SU-DHL-6 (cell line): ENCODE measurements around the gene RABGAP1.

Experiments
- H2AFZ ChIP-seq: fragments of 200-600 bp; sonication (generic); 2 replicates; pipeline ENCODE4 v1.6.1; 2014; ENCODE audit warnings: low read depth, mild to moderate bottlenecking, moderate library complexity, mixed read lengths, antibody characterized with exemption, low read length; ENCODE audit not compliant: severe bottlenecking
- H3F3A ChIP-seq: fragments of 200-600 bp; shearing (Covaris generic); 2 replicates; pipeline ENCODE4 v1.6.0; 2016; ENCODE audit warnings: antibody characterized with exemption, mild to moderate bottlenecking; ENCODE audit not compliant: insufficient read depth
- H3K27ac ChIP-seq: fragments of 200-600 bp; sonication (generic); 2 replicates; pipeline ENCODE4 v1.5.1; 2016; ENCODE audit warnings: low read depth, mild to moderate bottlenecking, low read length, moderate library complexity, mixed read lengths
- H3K27me3 ChIP-seq: fragments of 200-600 bp; sonication (generic), shearing (Covaris generic); 2 replicates; pipeline ENCODE4 v1.6.0; 2014; ENCODE audit warnings: mild to moderate bottlenecking, low read length
- H3K36me3 ChIP-seq: fragments of 200-600 bp; sonication (generic); 2 replicates; pipeline ENCODE4 v1.6.1; 2014; ENCODE audit warnings: mild to moderate bottlenecking, low read length, mixed read lengths
- H3K4me2 ChIP-seq: fragments of 300-600, 200-600 bp; shearing (Covaris generic), sonication (generic); 2 replicates; pipeline ENCODE4 v1.6.0; 2014; ENCODE audit warnings: low read length, low read depth, mild to moderate bottlenecking; ENCODE audit not compliant: poor library complexity, severe bottlenecking
- H3K4me3 ChIP-seq: fragments of 200-600 bp; sonication (generic); 2 replicates; pipeline ENCODE4 v1.5.1; 2014; ENCODE audit warnings: antibody characterized with exemption, low read length, mild to moderate bottlenecking, mixed read lengths; ENCODE audit not compliant: insufficient read depth, poor library complexity, severe bottlenecking
- H3K79me2 ChIP-seq: fragments of 200-600 bp; sonication (generic); 2 replicates; pipeline ENCODE4 v1.6.1; 2014; ENCODE audit warnings: mild to moderate bottlenecking, low read length, moderate library complexity; ENCODE audit not compliant: insufficient read depth
- H3K9ac ChIP-seq: fragments of 200-600 bp; sonication (generic); 2 replicates; pipeline ENCODE4 v1.7.0; 2014; ENCODE audit warnings: mild to moderate bottlenecking, low read length
- H3K9me2 ChIP-seq: fragments of 200-600 bp; sonication (generic); replicated peaks from 2 replicates; pipeline ENCODE4 v1.6.1; 2014; ENCODE audit warnings: low read length; ENCODE audit not compliant: insufficient read depth
- H3K9me3 ChIP-seq: fragments of 200-600 bp; sonication (generic); 2 replicates; pipeline ENCODE4 v1.6.1; 2014; ENCODE audit warnings: low read length, mixed read lengths; ENCODE audit not compliant: insufficient read depth
- H4K20me1 ChIP-seq: fragments of 200-600 bp; sonication (generic); 2 replicates; pipeline ENCODE4 v1.6.1; 2014; ENCODE audit warnings: low read depth, mild to moderate bottlenecking, antibody characterized with exemption, low read length, moderate library complexity, mixed read lengths
- CTCF ChIP-seq: fragments of 200-600 bp; sonication (generic); IDR thresholded peaks from one replicate; pipeline ENCODE4 v1.5.1; 2017; ENCODE audit warnings: antibody characterized with exemption, mild to moderate bottlenecking, low read length, moderate library complexity; ENCODE audit not compliant: insufficient read depth, poor library complexity, severe bottlenecking
- EZH2phosphoT487 ChIP-seq: fragments of 200-600 bp; sonication (generic), shearing (Covaris generic); conservative IDR thresholded peaks from 2 replicates; pipeline ENCODE4 v1.6.1; 2018; ENCODE audit warnings: mild to moderate bottlenecking, antibody characterized with exemption, low read length, moderate library complexity, mixed read lengths

RABGAP1 gene

GRCh38 chr9:122912964-122913673 lies 27.7 kb upstream of the RABGAP1 start, which contains the start of gene ZBTB6:
Gene ZBTB6, minus strand, starts transcription at chr9:122913323. Its CDS starts 1,251 bp downstream, at chr9:122912072.
- Histone ChIP-seq H3K79me2 (peaks cover 38% of the 10 kb centered on the region), H3K27me3 (no peaks in the 10 kb centered on the region), H2AFZ (peak within 1 kb of the TSS; percentile 71), H3K4me2 (peak within 1 kb of the TSS; percentile 97), H3K27ac (peak within 1 kb of the TSS; percentile 94), H3K9me3 (no peaks in the 10 kb centered on the region), H3K9ac (peak within 1 kb of the TSS; percentile 70), H3F3A (peaks cover 64% of the 10 kb centered on the region), H3K9me2 (no peaks in the 10 kb centered on the region), H3K36me3 (peaks cover 15% of the 10 kb centered on the region; the same call in 1 of the 2 replicates), H4K20me1 (no peaks in the 10 kb centered on the region), H3K4me3 (peak within 1 kb of the TSS; percentile 84)
- TF ChIP-seq EZH2phosphoT487: no peak
- no peak for TF ChIP-seq CTCF

- no peak overlapping the region for H3K4me2 ChIP-seq
- no peaks in the 10 kb centered on the region for H3K27me3 ChIP-seq
- H3K27ac ChIP-seq: no peak overlapping the region
- no peak for TF ChIP-seq EZH2phosphoT487
- TF ChIP-seq CTCF: no peak
- no peak overlapping the region for H3K4me3 ChIP-seq
- H3K9ac ChIP-seq: no peak overlapping the region
- H3K9me3 ChIP-seq: no peaks in the 10 kb centered on the region
- H3F3A ChIP-seq: peaks cover 27% of the 10 kb centered on the region
- peaks cover 4% of the 10 kb centered on the region; the same call in 1 of the 2 replicates for H3K79me2 ChIP-seq
- no peak overlapping the region for H2AFZ ChIP-seq
- no peaks in the 10 kb centered on the region for H4K20me1 ChIP-seq
- H3K36me3 ChIP-seq: no peaks in the 10 kb centered on the region
- H3K9me2 ChIP-seq: no peaks in the 10 kb centered on the region
These were observed 22.5 kb upstream of the RABGAP1 start for GRCh38 chr9:122918310-122918709.

- H4K20me1 ChIP-seq: no peaks in the 10 kb centered on the region
- H3K9me3 ChIP-seq: no peaks in the 10 kb centered on the region
- no peak overlapping the region for H2AFZ ChIP-seq
- no peaks in the 10 kb centered on the region for H3K36me3 ChIP-seq
- H3K27me3 ChIP-seq: no peaks in the 10 kb centered on the region
- H3K9ac ChIP-seq: no peak overlapping the region
- no peaks in the 10 kb centered on the region for H3F3A ChIP-seq
- H3K27ac ChIP-seq: no peak overlapping the region
- H3K4me3 ChIP-seq: no peak overlapping the region
- peaks cover 9% of the 10 kb centered on the region for H3K79me2 ChIP-seq
- no peak for TF ChIP-seq CTCF
- TF ChIP-seq EZH2phosphoT487: no peak
- H3K9me2 ChIP-seq: no peaks in the 10 kb centered on the region
- no peak overlapping the region for H3K4me2 ChIP-seq
These were observed 18.1 kb upstream of the RABGAP1 start for GRCh38 chr9:122922713-122923112.
